Activated CD4-positive, alpha-beta T cell treated with anti-CD3 and anti-CD28 coated beads, Interleukin-2, amount 50 U/mL, for 4 hours (primary cell): ENCODE data around the gene C3orf62.

Experiments used
- DNase-seq, 2 experiments: peaks; one replicate each; pipeline ENCODE4 v3.0.0-alpha.2; 2020

C3orf62 gene

GRCh38 chr3:49276475-49277382 is at the start of gene C3orf62:
Gene C3orf62 (minus strand): TSS chr3:49277232. CDS start chr3:49276872, 360 bp downstream.
- peak; percentile 61 to 63 for DNase-seq

DNA sequence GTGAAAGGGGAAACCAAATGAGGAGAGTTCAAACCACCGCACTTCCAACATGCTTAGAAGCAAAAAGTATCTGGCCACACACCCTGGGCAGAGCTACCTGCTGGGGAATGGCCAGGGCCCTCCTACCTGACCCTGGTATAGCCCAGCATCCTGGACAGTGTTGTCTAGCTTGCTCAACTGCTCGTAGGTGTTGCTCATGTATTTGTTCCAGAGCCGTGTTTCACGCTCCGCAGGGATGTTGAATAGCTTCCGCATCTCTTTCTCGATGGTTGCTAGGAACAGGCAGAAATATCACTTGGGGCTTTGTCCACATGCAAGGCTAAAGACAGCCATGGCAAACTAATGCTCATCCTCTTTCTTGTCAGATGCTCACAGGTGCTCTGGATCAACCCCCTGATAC is 47.7 kb upstream of the C3orf62 start:
- no peak for DNase-seq

DNA sequence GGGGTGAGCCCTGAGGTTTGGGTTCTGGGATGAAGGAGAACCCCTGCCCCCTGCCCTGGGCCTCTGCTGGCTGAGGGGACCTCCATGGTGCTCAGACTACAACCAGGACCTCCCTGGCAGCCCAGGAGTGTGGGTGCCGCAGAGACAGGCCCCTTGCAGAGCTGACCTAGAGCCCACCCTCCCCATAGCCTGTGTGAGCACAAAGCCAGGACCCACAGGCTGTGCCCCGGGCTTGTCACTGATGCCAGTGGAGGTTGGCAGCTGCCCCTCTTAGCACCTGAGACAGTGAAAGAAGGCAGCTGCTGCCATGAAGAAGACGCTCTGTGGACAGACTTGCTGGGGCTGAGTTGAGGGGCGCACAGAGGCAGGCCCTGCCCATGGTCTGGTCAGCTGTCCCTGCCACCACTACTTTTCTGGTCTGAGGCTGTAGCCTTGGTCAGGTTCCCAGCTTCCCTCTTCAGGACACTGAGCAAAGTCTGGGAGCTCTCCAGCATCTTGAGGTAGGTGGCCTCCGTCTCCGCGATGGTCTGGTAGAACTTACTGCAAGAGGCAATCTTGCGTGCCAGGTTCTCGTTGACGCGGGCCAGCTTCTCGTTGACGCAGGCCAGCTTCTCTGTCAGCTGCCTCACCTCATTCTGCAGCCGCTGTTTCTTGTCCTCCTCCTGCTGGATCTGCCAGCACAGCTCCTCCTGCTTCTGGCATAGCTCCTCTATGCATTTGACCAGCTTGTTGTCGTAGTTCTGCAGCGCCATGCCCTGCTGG is 39.8 kb upstream of the C3orf62 start:
- no peak for DNase-seq

- DNase-seq, result no peak
These were observed 37.1 kb upstream of the C3orf62 start for GRCh38 chr3:49313896-49314688.

DNA sequence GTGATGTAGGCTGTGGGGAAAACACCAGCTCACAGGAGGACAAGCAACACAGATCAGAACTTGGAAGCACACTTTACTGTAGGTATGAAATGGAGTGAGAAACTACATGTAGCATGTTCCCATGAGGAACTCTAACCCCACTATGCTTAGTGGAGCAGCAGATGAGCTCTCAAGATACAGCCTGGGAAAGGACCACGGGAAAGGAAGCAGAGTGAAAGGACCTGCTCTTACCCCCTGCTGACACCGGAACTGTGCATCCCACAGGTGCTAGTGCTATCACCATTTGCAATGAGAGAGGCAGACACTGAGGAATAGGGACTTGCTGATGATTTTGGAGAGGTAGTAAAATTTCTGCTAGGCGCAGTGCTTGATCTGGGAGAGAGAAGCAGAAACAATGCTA is 34.3 kb upstream of the C3orf62 start:
- DNase-seq, result no peak

DNA sequence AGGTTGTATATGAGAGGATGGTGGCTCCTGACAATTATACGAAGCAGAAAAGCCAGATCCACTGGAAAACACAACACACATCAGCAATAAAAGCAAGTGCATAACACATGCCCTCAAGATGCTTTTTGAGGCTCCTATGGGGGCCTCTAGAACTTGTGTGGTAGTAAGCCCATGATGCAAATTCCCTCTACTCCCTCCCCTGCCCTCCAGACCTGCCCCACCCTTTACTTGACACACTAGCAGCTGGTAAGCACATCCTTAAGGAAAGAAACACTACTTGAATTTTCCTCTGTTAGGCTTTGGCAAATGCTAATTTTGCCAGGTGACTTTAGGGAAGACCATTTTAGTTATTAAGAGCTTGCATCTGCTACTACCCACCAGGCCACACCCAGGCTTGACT is 33.6 kb upstream of the C3orf62 start:
- DNase-seq, result no peak

DNA sequence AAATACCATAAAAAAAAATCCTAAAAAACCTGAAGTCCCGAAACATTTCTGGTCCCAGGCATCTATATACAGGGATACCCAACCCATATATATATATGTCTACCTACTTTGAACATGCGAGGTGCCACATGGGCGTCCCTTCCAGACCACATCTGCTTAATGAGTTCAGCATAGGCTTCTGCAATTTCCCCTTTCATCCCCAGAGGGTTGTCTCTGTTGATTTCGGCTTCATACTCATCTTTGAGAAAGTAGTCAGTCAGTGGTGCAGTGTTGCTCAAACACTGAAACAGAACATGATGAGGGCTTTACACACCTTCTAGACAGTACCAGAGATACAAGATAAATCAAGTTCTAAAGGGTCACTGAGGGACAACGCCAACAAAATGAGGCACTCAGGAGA is 28.6 kb upstream of the C3orf62 start:
- no peak for DNase-seq

GRCh38 chr3:49302613-49303012 is 25.6 kb upstream of the C3orf62 start:
- no peak for DNase-seq

DNA sequence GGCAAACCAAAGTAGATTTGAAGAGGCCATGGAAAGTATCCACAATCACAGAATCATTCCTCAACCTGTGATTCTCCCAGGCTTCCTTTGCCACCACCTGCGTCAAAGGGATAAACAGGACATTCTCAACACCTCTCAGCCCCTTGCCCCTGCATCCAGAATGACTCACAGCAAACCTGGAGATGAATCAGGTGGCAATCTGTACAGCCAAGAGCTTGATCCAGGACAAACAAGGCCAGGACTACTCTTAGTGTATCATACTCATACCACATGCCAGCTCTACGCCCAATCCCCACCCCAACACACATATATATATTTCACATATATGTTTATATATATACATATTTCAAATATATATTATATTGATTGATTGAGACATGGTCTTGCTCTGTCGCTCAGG is 23.6 kb upstream of the C3orf62 start:
- no peak for DNase-seq

DNA sequence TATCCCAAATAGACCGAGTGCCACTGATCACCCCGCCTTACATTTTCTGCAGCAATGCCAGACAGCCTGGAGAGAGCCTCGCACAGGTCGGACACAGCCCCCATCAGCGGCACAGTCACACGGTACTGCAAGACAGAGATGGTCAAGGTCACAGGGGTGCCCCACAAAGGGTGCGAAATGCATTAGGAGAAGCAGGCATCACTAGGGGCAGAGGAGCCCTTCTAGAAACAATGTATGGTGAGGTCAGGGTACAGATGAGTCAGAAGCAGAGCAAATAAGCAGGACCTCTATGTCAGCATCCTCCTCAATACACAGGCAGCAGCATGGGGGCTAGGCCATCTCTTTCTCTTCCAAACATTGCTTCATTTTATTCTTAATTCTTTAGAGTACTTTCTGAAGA is 21.5 kb upstream of the C3orf62 start:
- DNase-seq, result no peak

GRCh38 chr3:49296781-49297411 is 19.9 kb upstream of the C3orf62 start:
- no peak for DNase-seq

DNA sequence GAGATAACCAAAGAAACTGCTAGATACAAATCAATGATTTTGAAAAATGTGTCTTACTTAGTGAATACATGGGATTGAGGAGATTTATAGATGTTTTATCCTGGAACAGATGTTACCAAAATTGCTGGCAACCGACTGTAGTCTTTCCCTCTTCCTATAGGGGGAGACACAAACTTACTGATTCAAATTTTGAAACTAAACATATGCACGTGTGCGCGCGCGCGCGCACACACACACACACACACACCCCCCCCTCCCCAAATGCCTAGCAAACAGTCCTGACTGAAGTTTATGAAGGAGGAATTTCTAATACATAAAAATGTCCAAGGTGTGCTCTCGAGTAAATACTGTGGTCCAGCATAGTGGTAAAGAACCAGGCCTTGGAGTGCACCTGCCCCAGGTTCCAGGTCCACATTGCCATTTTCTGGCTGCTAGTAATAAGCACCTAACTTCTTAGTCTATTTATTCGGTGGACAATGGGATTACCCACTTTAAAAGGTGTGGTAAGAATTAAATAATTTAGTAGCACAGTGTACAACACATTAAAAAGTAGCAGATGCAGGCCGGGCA is 18.5 kb upstream of the C3orf62 start:
- DNase-seq, result peak; percentile 7

GRCh38 chr3:49294343-49294742 is 17.3 kb upstream of the C3orf62 start:
- DNase-seq, result no peak

- no peak for DNase-seq
These were observed 7.0 kb upstream of the C3orf62 start for GRCh38 chr3:49283997-49284396.

- no peak for DNase-seq
These were observed 2.3 kb upstream of the C3orf62 start for GRCh38 chr3:49279376-49279775.

GRCh38 chr3:49278548-49278947 is 1.5 kb upstream of the C3orf62 start:
- no peak for DNase-seq

- DNase-seq, result no peak
These were observed 347 bp upstream of the C3orf62 start for GRCh38 chr3:49277383-49277775.

- DNase-seq, result no peak
These were observed 3.1 kb downstream of the C3orf62 start for GRCh38 chr3:49273825-49274532.

DNA sequence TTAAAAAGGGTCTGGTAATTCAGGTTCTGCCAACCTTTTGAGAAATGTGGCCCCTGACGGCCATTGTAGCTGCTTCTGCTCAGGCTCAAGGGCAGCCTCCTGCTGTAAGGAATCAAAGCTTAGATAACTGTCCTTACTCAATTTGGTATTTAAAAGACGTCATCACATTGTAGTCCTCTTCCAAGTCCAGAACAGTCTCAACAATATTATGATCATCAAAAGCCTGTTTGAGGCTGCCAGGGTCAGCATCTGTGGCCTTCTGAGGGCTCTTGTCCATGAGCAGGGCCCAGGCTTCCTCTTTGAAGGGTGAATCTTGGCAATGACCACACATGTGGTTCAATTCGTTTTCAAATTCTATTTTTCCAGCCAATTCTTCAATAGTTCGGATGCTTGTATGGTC is 6.0 kb downstream of the C3orf62 start:
- no peak for DNase-seq

DNA sequence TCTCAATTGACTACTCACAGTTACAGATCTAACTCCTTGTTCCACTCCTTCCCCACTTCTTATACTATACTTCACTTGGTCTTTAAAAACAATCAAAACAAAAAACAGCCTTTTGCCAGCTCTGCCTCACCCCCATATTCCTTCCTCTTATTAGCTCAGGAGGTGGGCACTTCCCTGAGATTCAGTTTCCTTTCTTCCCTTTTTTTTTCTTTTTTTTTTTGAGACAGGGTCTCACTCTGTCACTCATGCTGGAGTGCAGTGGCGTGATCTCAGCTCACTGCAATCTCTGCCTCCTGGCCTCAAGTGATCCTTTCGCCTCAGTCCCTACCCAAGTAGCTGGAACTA is 6.9 kb downstream of the C3orf62 start:
- DNase-seq, result no peak

GRCh38 chr3:49269443-49270155 is 7.4 kb downstream of the C3orf62 start:
- no peak for DNase-seq
